ENCODE measurements around the gene IL17C. TPM values are rescaled to one million over a fixed set of nuclear protein-coding genes. Genes with fewer than 3 reads are reported as not detected.
"Not testable (repeated sequence)": the region's sequence is repeated elsewhere in the genome, so short reads cannot be mapped to it uniquely, and the experiment has no call there.

Gene IL17C
- polyA plus RNA-seq, 3 donors from 2014 or later: 0.64 to 0.80 TPM; not detected in 1

DNA sequence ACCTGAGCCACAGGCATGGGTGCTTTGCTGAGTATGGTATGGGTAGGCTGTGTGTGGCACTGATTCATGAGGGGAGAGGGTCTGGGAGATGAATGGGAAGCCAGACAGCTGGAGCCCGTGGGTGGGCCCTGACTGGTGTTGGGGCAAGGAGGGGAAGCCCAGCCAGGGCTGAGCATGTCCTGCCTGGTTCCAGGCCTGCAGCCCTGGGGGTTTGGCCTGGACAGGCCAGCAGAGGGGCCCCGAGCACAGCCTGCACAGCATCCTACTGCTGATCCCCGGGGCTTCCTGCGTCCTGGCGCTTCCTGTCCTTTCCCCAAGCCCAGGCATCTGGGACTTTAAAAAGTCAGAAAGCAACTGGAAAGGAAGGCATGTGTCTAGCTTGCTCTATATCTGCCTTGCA lies 29.1 kb downstream of the IL17C start:
- Mint-ChIP-seq H3K27me3 (ENCODE audit: low read depth in 3 of 3) (peaks cover 3 to 9% (median 5%) of the 10 kb centered on the region in 3 donors), H3K4me3 (no peak overlapping the region), H3K27ac (peak overlapping the region in 3 of 6 donors; percentile 17 to 84 (median 81)), H3K4me1 (peaks cover 0 to 15% of the 10 kb centered on the region in 2 donors), H3K36me3 (peaks cover 0 to 3% (median 0%) of the 10 kb centered on the region in 3 donors), H3K9me3 (no peaks in the 10 kb centered on the region)
- no peak for DNase-seq

DNA sequence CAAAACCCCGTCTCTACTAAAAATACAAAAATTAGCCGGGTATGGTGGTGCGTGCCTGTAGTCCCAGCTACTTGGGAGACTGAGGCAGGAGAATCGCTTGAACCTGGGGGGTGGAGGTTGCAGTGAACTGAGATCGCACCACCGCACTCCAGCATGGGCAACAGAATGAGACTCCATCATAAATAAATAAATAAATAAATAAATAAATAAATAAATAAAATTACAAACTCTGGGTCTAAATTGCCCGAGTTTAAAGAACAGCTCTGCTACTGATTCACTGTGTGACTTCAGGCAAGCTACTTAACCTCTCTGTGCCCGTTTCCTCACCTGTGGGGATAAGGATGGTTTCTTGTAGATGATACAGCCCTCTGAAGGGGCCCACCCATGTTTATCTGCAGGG lies 31.1 kb downstream of the IL17C start:
- H3K27ac Mint-ChIP-seq; H3K36me3 Mint-ChIP-seq; H3K4me3 Mint-ChIP-seq; H3K4me1 Mint-ChIP-seq; H3K27me3 Mint-ChIP-seq (ENCODE audit: low read depth in 3 of 3); DNase-seq; H3K9me3 Mint-ChIP-seq: not testable (repeated sequence)

GRCh38 chr16:88669980-88670379 lies 31.6 kb downstream of the IL17C start:
- H3K9me3 Mint-ChIP-seq: no peaks in the 10 kb centered on the region
- no peak overlapping the region for H3K27ac Mint-ChIP-seq
- peaks cover 0 to 5% of the 10 kb centered on the region in 2 donors for H3K4me1 Mint-ChIP-seq
- no peak for DNase-seq
- peaks cover 0 to 6% (median 0%) of the 10 kb centered on the region in 3 donors for H3K36me3 Mint-ChIP-seq
- H3K27me3 Mint-ChIP-seq (ENCODE audit: low read depth in 3 of 3): peaks cover 0 to 4% (median 0%) of the 10 kb centered on the region in 3 donors
- no peak overlapping the region for H3K4me3 Mint-ChIP-seq

GRCh38 chr16:88671806-88672205 lies 33.4 kb downstream of the IL17C start:
- H3K9me3 Mint-ChIP-seq: no peaks in the 10 kb centered on the region
- no peak overlapping the region for H3K4me3 Mint-ChIP-seq
- peaks cover 0 to 6% (median 0%) of the 10 kb centered on the region in 3 donors for H3K36me3 Mint-ChIP-seq
- peaks cover 0 to 3% of the 10 kb centered on the region in 2 donors for H3K4me1 Mint-ChIP-seq
- H3K27ac Mint-ChIP-seq: no peak overlapping the region
- H3K27me3 Mint-ChIP-seq (ENCODE audit: low read depth in 3 of 3): peaks cover 0 to 4% (median 0%) of the 10 kb centered on the region in 3 donors
- no peak for DNase-seq

- Mint-ChIP-seq H3K4me3 (no peak overlapping the region), H3K27me3 (ENCODE audit: low read depth in 3 of 3) (peaks cover 0 to 4% (median 0%) of the 10 kb centered on the region in 3 donors), H3K36me3 (peaks cover 0 to 3% (median 0%) of the 10 kb centered on the region in 3 donors), H3K4me1 (peaks cover 0 to 2% of the 10 kb centered on the region in 2 donors), H3K9me3 (no peaks in the 10 kb centered on the region), H3K27ac (no peak overlapping the region)
- no peak for DNase-seq
Observed at GRCh38 chr16:88672776-88673175, 34.4 kb downstream of the IL17C start.

- Mint-ChIP-seq H3K27ac (no peak overlapping the region), H3K9me3 (no peaks in the 10 kb centered on the region), H3K27me3 (ENCODE audit: low read depth in 3 of 3) (peaks cover 0 to 4% (median 0%) of the 10 kb centered on the region in 3 donors), H3K4me3 (no peak overlapping the region), H3K36me3 (peaks cover 0 to 3% (median 0%) of the 10 kb centered on the region in 3 donors), H3K4me1 (no peaks in the 10 kb centered on the region)
- no peak for DNase-seq
Observed at GRCh38 chr16:88673716-88674379, 35.5 kb downstream of the IL17C start.

- Mint-ChIP-seq H3K36me3 (peaks cover 0 to 3% (median 0%) of the 10 kb centered on the region in 3 donors), H3K4me1 (peaks cover 10% of the 10 kb centered on the region in 2 donors), H3K9me3 (no peaks in the 10 kb centered on the region), H3K27me3 (ENCODE audit: low read depth in 3 of 3) (peaks cover 0 to 2% (median 0%) of the 10 kb centered on the region in 3 donors), H3K27ac (no peak overlapping the region), H3K4me3 (no peak overlapping the region)
- no peak for DNase-seq
Observed at GRCh38 chr16:88676502-88677242, 38.3 kb downstream of the IL17C start.

GRCh38 chr16:88677721-88678120 lies 39.3 kb downstream of the IL17C start:
- peaks cover 0 to 3% (median 0%) of the 10 kb centered on the region in 3 donors for H3K36me3 Mint-ChIP-seq
- no peaks in the 10 kb centered on the region for H3K9me3 Mint-ChIP-seq
- H3K27me3 Mint-ChIP-seq (ENCODE audit: low read depth in 3 of 3): peaks cover 1 to 6% (median 4%) of the 10 kb centered on the region in 3 donors
- DNase-seq: no peak
- H3K4me1 Mint-ChIP-seq: peaks cover 19 to 21% of the 10 kb centered on the region in 2 donors
- no peak overlapping the region for H3K4me3 Mint-ChIP-seq
- no peak overlapping the region for H3K27ac Mint-ChIP-seq

DNA sequence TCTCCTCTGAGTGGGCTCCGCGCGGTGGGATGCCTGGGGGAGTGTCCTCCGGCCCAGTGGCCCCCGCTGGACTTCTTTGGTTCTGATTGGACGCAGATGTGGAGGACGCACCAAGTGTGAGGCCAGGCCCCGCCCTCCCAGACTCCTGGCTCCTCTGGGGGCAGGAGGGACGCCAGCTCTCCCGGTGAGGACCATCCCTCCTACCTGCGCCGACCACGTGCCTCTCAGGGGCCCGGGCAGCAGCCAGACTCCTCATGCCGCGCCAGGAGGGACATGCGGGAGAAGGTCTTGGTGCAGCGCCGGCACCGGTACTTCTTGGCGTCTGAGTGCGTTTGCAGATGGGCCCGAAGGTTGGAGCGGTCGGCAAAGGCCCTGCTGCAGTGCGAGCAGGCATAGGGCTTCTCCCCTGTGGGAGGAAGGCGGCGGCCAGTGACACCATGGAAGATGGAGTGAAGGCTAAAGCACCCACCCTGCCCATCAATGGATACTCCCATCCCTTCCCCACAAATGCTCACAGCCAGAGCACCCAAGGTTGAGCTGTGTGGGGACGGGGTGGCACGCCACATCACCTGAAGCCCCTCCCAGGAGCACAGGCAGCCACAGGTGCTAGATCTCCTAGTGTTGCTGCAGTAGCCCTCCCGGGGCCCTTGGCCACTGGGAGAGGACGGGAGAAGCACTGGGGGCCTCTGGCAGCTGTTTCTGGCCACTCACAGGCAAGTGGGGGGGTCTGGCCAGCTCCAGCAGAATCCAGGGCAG lies 40.0 kb downstream of the IL17C start:
- Mint-ChIP-seq H3K27me3 (ENCODE audit: low read depth in 3 of 3) (peaks cover 1 to 6% (median 5%) of the 10 kb centered on the region in 3 donors), H3K4me3 (no peak overlapping the region), H3K9me3 (no peaks in the 10 kb centered on the region), H3K36me3 (peaks cover 0 to 3% (median 0%) of the 10 kb centered on the region in 3 donors), H3K27ac (no peak overlapping the region), H3K4me1 (peaks cover 20 to 21% of the 10 kb centered on the region in 2 donors)
- no peak for DNase-seq

DNA sequence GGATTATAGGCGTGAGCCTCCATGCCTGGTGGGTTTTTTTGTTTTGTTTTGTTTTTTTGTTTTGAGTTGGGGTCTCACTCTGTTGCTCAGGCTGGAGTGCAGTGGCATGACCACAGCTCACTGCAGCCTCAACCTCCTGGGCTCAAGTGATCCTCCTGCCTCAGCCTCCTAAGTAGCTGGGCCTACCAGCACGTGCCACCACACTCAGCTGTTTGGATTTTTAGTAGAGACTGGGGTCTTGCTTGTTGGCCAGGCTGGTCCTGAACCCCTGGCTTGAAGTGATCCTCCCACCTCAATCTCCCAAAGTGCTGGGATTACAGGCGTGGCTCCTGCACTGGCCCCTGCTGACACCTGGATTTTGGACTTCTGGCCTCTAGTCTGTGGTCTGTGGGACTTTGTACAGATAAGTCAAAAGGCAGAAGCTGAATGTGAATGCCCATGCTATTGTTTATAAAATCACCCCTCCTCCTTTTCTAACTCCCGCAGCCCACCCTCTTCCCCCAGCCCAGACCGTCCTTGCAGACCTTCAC lies 42.2 kb downstream of the IL17C start:
- H3K4me3 Mint-ChIP-seq: peak overlapping the region in 2 of 5 donors; percentile 9 to 29
- no peak for DNase-seq
- H3K36me3 Mint-ChIP-seq: no peaks in the 10 kb centered on the region
- no peaks in the 10 kb centered on the region for H3K9me3 Mint-ChIP-seq
- H3K27me3 Mint-ChIP-seq (ENCODE audit: low read depth in 3 of 3): peaks cover 1 to 7% (median 4%) of the 10 kb centered on the region in 3 donors
- H3K4me1 Mint-ChIP-seq: peaks cover 34 to 37% of the 10 kb centered on the region in 2 donors
- H3K27ac Mint-ChIP-seq: peak overlapping the region in 3 of 6 donors; percentile 14 to 86 (median 46)

GRCh38 chr16:88681084-88681680 lies 42.8 kb downstream of the IL17C start:
- Mint-ChIP-seq H3K27me3 (ENCODE audit: low read depth in 3 of 3) (peaks cover 1 to 7% (median 4%) of the 10 kb centered on the region in 3 donors), H3K36me3 (no peaks in the 10 kb centered on the region), H3K4me3 (peak overlapping the region in 4 of 5 donors; percentile 9 to 76 (median 62)), H3K4me1 (peaks cover 34 to 37% of the 10 kb centered on the region in 2 donors), H3K27ac (peak overlapping the region; percentile 28 to 94 (median 86)), H3K9me3 (no peaks in the 10 kb centered on the region)
- peak in 2 of 3 donors; percentile 42 to 47 for DNase-seq

DNA sequence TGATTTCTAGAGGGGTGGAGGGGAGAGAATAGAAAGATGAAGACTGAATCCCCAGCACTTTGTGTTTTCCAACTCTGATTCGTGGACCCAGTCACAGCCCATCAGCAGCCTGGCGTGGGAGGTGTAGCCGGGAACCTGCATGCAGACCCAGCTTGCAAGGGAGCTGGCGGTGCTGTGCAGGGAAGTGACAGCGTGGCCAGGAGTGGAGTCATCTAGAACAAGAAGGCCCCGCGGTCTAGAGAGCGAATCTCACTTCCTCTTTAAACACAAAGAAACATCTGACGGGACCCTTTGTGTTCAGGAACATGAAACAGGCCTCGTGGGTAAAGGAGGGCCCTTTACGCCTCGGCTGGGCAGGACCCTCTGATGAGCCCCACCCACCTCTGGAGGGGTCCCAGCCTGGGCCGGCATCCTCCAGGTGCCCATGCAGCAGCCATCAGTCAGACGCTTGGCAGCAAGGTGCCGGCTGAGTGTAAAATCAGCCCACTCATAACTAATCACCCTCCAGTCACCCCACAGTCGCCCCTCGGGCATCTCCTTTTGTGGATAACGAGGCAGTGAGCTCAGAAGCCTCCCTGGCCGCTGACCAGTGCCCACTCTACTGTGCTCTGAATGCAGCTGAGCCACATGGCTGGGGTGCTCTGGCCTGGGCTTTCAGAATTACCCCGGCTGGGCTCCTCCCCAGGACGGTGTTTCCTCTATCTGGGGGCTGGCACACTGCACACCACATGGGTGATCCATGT lies 43.5 kb downstream of the IL17C start:
- peak overlapping the region in 4 of 5 donors; percentile 54 to 76 (median 66) for H3K4me3 Mint-ChIP-seq
- peaks cover 34 to 37% of the 10 kb centered on the region in 2 donors for H3K4me1 Mint-ChIP-seq
- peak in 2 of 3 donors; percentile 28 to 48 for DNase-seq
- H3K9me3 Mint-ChIP-seq: no peaks in the 10 kb centered on the region
- H3K27me3 Mint-ChIP-seq (ENCODE audit: low read depth in 3 of 3): peaks cover 1 to 7% (median 4%) of the 10 kb centered on the region in 3 donors
- no peaks in the 10 kb centered on the region for H3K36me3 Mint-ChIP-seq
- H3K27ac Mint-ChIP-seq: peak overlapping the region; percentile 71 to 94 (median 86)
